Measurements from ENCODE around the gene VPS4B. TPM values are rescaled to one million over a fixed set of nuclear protein-coding genes. Genes with fewer than 3 reads are reported as not detected.

Gene VPS4B
- total and polyA plus RNA-seq, 2 donors (not counting 1 experiment from before 2014, with no cell fraction given): 14.5 to 93.9 TPM

DNA sequence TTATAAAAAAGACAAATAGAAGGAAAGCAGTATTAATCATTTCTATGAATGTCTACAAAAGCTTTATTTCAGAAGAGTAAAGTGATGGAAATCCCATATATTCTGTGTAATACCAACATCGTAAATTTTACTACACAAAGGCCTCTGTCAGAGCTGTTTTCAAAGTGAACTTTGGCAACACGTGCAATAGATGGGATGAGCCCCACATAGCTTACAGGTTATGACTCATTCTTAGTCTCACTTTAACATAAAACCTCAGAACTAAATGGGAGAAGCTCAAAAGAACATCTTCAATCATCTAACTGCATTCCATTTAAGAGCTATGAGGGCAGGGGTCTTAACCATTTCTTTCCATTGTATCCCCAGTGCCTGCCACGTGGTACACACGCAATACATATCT lies 11.5 kb downstream of the VPS4B start:
- Histone ChIP-seq H3K4me2 (replicated peaks; ENCODE audit: low read depth, low read length, poor library complexity, severe bottlenecking) (no peak overlapping the region), H3K36me3 (replicated peaks in 1 of 2; ENCODE audit: control extremely low read depth in 1 of 2, control insufficient read depth in 1 of 2, extremely low read depth in 1 of 2, insufficient read depth in 2 of 2, low read length in 1 of 2) (peaks cover 5 to 57% of the 10 kb centered on the region in 2 experiments), H3K9me3 (ENCODE audit: control extremely low read depth in 1 of 3, control insufficient read depth in 2 of 3, insufficient read depth in 1 of 3, low read length in 2 of 3) (no peaks in the 10 kb centered on the region), H3K9ac (ENCODE audit: low read length) (no peak overlapping the region), H4K20me1 (ENCODE audit: control insufficient read depth, insufficient read depth, low read length, poor library complexity, severe bottlenecking) (peaks cover 58% of the 10 kb centered on the region), H3K27me3 (replicated peaks in 1 of 4; ENCODE audit: control extremely low read depth in 1 of 4, control insufficient read depth in 3 of 4, insufficient read depth in 4 of 4, low read length in 3 of 4) (no peaks in the 10 kb centered on the region), H2AFZ (ENCODE audit: insufficient read depth, low read depth, low read length, poor library complexity, severe bottlenecking) (no peak overlapping the region), H3K79me2 (ENCODE audit: control insufficient read depth, insufficient read depth, low read length) (peaks cover 64% of the 10 kb centered on the region), H3K4me3 (ENCODE audit: control extremely low read depth in 1 of 5, extremely low read depth in 1 of 5, insufficient read depth in 1 of 5, low read depth in 2 of 5, low read length in 4 of 5) (no peak overlapping the region), H3K4me1 (ENCODE audit: control insufficient read depth in 2 of 2, insufficient read depth in 2 of 2, low read length in 2 of 2) (no peaks in the 10 kb centered on the region), H3K27ac (ENCODE audit: low read length in 2 of 2) (no peak overlapping the region)
- Mint-ChIP-seq H3K9me3 (ENCODE audit: insufficient read depth) (no peaks in the 10 kb centered on the region), H3K4me1 (peaks cover 9% of the 10 kb centered on the region), H3K4me3 (no peak overlapping the region), H3K27ac (no peak overlapping the region), H3K27me3 (no peaks in the 10 kb centered on the region)
- DNase-seq (no peak), ATAC-seq (ENCODE audit: low read depth) (no peak)
- WGBS (ENCODE audit: insufficient coverage): 100% methylated on average over 1 of the region's 4 CpGs
- ChIA-PET CTCF (interaction anchor here (0.7 kb wide), 1 partner anchor 16 kb away, joined by 3 read pairs; no protein-coding TSS in a partner anchor), POLR2A (no interaction called here)
- TF ChIP-seq, protein P1, sequence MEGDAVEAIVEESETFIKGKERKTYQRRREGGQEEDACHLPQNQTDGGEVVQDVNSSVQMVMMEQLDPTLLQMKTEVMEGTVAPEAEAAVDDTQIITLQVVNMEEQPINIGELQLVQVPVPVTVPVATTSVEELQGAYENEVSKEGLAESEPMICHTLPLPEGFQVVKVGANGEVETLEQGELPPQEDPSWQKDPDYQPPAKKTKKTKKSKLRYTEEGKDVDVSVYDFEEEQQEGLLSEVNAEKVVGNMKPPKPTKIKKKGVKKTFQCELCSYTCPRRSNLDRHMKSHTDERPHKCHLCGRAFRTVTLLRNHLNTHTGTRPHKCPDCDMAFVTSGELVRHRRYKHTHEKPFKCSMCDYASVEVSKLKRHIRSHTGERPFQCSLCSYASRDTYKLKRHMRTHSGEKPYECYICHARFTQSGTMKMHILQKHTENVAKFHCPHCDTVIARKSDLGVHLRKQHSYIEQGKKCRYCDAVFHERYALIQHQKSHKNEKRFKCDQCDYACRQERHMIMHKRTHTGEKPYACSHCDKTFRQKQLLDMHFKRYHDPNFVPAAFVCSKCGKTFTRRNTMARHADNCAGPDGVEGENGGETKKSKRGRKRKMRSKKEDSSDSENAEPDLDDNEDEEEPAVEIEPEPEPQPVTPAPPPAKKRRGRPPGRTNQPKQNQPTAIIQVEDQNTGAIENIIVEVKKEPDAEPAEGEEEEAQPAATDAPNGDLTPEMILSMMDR (IDR thresholded peaks at IDR 0.05): no peak
- TF ChIP-seq EZH2 (IDR thresholded peaks at IDR 0.05; ENCODE audit: borderline replicate concordance, insufficient read depth, low read depth, low read length, poor library complexity, severe bottlenecking): no peak
- intact Hi-C loops (cut with micrococcal nuclease): no loop called here

DNA sequence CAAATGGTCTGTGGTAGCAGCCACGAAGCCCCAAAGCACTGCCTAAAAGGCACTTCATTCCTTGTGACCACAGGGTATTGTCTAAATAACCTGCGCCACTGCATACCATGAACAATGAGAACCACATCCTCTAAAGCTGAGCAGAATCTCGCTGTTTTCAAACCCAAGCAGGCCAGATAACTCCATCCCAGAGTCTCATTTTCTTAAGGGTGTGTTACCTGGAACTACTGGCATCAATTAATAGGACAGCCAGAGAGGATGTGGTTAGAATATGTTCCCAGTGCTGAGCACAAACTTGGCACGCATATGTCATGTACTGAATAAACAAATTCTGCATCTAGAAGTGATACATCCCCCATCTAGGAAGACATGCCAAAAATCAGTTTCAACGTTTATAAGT lies 13.0 kb downstream of the VPS4B start:
- Histone ChIP-seq H3K79me2 (ENCODE audit: control insufficient read depth, insufficient read depth, low read length) (peaks cover 52% of the 10 kb centered on the region), H3K27me3 (replicated peaks in 1 of 4; ENCODE audit: control extremely low read depth in 1 of 4, control insufficient read depth in 3 of 4, insufficient read depth in 4 of 4, low read length in 3 of 4) (no peaks in the 10 kb centered on the region), H3K36me3 (replicated peaks in 1 of 2; ENCODE audit: control extremely low read depth in 1 of 2, control insufficient read depth in 1 of 2, extremely low read depth in 1 of 2, insufficient read depth in 2 of 2, low read length in 1 of 2) (peaks cover 5 to 51% of the 10 kb centered on the region in 2 experiments), H3K9ac (ENCODE audit: low read length) (no peak overlapping the region), H2AFZ (ENCODE audit: insufficient read depth, low read depth, low read length, poor library complexity, severe bottlenecking) (no peak overlapping the region), H3K9me3 (ENCODE audit: control extremely low read depth in 1 of 3, control insufficient read depth in 2 of 3, insufficient read depth in 1 of 3, low read length in 2 of 3) (no peaks in the 10 kb centered on the region), H3K4me3 (ENCODE audit: control extremely low read depth in 1 of 5, extremely low read depth in 1 of 5, insufficient read depth in 1 of 5, low read depth in 2 of 5, low read length in 4 of 5) (no peak overlapping the region), H4K20me1 (ENCODE audit: control insufficient read depth, insufficient read depth, low read length, poor library complexity, severe bottlenecking) (peaks cover 45% of the 10 kb centered on the region), H3K4me1 (ENCODE audit: control insufficient read depth in 2 of 2, insufficient read depth in 2 of 2, low read length in 2 of 2) (no peaks in the 10 kb centered on the region), H3K27ac (ENCODE audit: low read length in 2 of 2) (no peak overlapping the region), H3K4me2 (replicated peaks; ENCODE audit: low read depth, low read length, poor library complexity, severe bottlenecking) (no peak overlapping the region)
- H3K27me3 Mint-ChIP-seq: no peaks in the 10 kb centered on the region
- no peak for TF ChIP-seq EZH2 (IDR thresholded peaks at IDR 0.05; ENCODE audit: borderline replicate concordance, insufficient read depth, low read depth, low read length, poor library complexity, severe bottlenecking)
- TF ChIP-seq, protein P1 (IDR thresholded peaks at IDR 0.05): no peak
- POLR2A ChIA-PET: no interaction called here
- ATAC-seq (ENCODE audit: low read depth) (no peak), DNase-seq (no peak)
- WGBS (ENCODE audit: insufficient coverage): 93% methylated on average over 2 of the region's 5 CpGs
- H3K4me1 Mint-ChIP-seq: peaks cover 6% of the 10 kb centered on the region
- intact Hi-C loops (cut with micrococcal nuclease): no loop called here
- no peak overlapping the region for H3K27ac Mint-ChIP-seq
- CTCF ChIA-PET: no interaction called here
- H3K4me3 Mint-ChIP-seq: no peak overlapping the region
- H3K9me3 Mint-ChIP-seq (ENCODE audit: insufficient read depth): no peaks in the 10 kb centered on the region
